ENCODE results near the gene SRGAP1. TPM values are rescaled to one million over a fixed set of nuclear protein-coding genes. Genes with fewer than 3 reads are reported as not detected.

Gene SRGAP1
- total and polyA plus RNA-seq, 2 of the 8 experiments (the other 6 are each of a cell fraction or from before 2014, with no cell fraction given): 3.2 to 7.3 TPM

GRCh38 chr12:64006211-64006825, 161.8 kb downstream of the SRGAP1 start:
- TF ChIP-seq ATF3 (IDR thresholded peaks at IDR 0.05; ENCODE audit: insufficient read depth, low read depth, low read length) (no peak), SUZ12 (IDR thresholded peaks at IDR 0.05; ENCODE audit: low read length) (no peak), KDM4A (IDR thresholded peaks at IDR 0.05; ENCODE audit: low read depth, low read length, severe bottlenecking) (no peak)
- Histone ChIP-seq H3K23me2 (ENCODE audit: low read depth, low read length) (no peaks in the 10 kb centered on the region), H4K8ac (ENCODE audit: extremely low read depth, insufficient read depth, low read length) (no peak overlapping the region), H4K5ac (ENCODE audit: insufficient read length, low read depth, low read length) (no peak overlapping the region), H2AK5ac (ENCODE audit: low read depth, low read length) (no peak overlapping the region), H4K91ac (replicated peaks; ENCODE audit: insufficient read length, low read length) (no peak overlapping the region), H3K56ac (replicated peaks; ENCODE audit: insufficient read length, low read depth, low read length) (no peak overlapping the region), H3K4me3 (ENCODE audit: extremely low read depth in 1 of 4, insufficient read depth in 2 of 4, low read depth in 3 of 4, low read length in 4 of 4) (no peak overlapping the region), H3K79me1 (ENCODE audit: low read depth, low read length) (no peaks in the 10 kb centered on the region), H3K27me3 (replicated peaks in 1 of 4; ENCODE audit: control insufficient read depth in 3 of 4, extremely low read depth in 1 of 4, insufficient read depth in 3 of 4, low read length in 3 of 4) (no peaks in the 10 kb centered on the region), H2BK20ac (ENCODE audit: low read length) (no peak overlapping the region), H3K4me1 (replicated peaks in 1 of 4; ENCODE audit: control insufficient read depth in 3 of 4, insufficient read depth in 4 of 4, low read length in 3 of 4) (no peaks in the 10 kb centered on the region), H3K27ac (ENCODE audit: low read depth, low read length) (no peak overlapping the region), H3K4ac (replicated peaks; ENCODE audit: insufficient read length, low read depth, low read length) (no peak overlapping the region), H3K36me3 (ENCODE audit: control insufficient read depth in 2 of 4, insufficient read depth in 4 of 4, low read length in 3 of 4) (no peaks in the 10 kb centered on the region; a peak in 1 of 8 replicates), H3K4me2 (ENCODE audit: insufficient read depth in 1 of 2, low read depth in 2 of 2, low read length in 2 of 2) (no peak overlapping the region), H3K9ac (replicated peaks in 1 of 4; ENCODE audit: extremely low read depth in 1 of 4, low read depth in 3 of 4, low read length in 3 of 4) (no peak overlapping the region), H3K9me3 (ENCODE audit: insufficient read depth in 2 of 2, low read depth in 1 of 2, low read length in 1 of 2) (peaks cover 3 to 5% of the 10 kb centered on the region in 2 experiments; a peak in 2 of 4 replicates), H2BK120ac (replicated peaks; ENCODE audit: low read depth, low read length) (no peak overlapping the region), H2BK5ac (ENCODE audit: low read depth, low read length) (no peak overlapping the region), H2BK12ac (ENCODE audit: low read depth, low read length) (no peak overlapping the region), H2AFZ (ENCODE audit: low read length) (no peak overlapping the region), H4K20me1 (replicated peaks in 1 of 2; ENCODE audit: control insufficient read depth in 1 of 2, insufficient read depth in 2 of 2, low read length in 2 of 2) (no peaks in the 10 kb centered on the region), H3K14ac (ENCODE audit: insufficient read length) (no peak overlapping the region), H2BK15ac (ENCODE audit: low read length) (no peak overlapping the region), H3K23ac (ENCODE audit: insufficient read length) (no peak overlapping the region), H3K79me2 (ENCODE audit: control insufficient read depth in 1 of 2, insufficient read depth in 2 of 2, low read length in 2 of 2) (no peaks in the 10 kb centered on the region), H3K18ac (ENCODE audit: extremely low read depth, low read length) (no peak overlapping the region)
- WGBS, 2 experiments (ENCODE audit: extremely low coverage in 1 of 2, insufficient coverage in 1 of 2, insufficient read length in 1 of 2, insufficient replicate concordance in 2 of 2, low coverage in 1 of 2, low lambda C conversion rate in 2 of 2, missing lambda C conversion rate in 1 of 2): 74% methylated on average over 2 of the region's 2 CpGs; no CpG with 5 or more reads in 1 of the 2 experiments
- DNase-seq (ENCODE audit: low read depth in 1 of 2, low spot score in 2 of 2) (no peak), FAIRE-seq (no peak)
- POLR2A ChIA-PET (ENCODE audit: partially characterized antibody): no interaction called here
- CTCF ChIA-PET (ENCODE audit: partially characterized antibody): interaction anchor here (0.9 to 1.2 kb wide), 3 partner anchors 9 to 16 kb away, joined by 3 read pairs; no protein-coding TSS in a partner anchor
